Activated T-cell treated with anti-CD3 and anti-CD28 coated beads for 1 hour (primary cell): ENCODE measurements around the gene GPR156.

Experiments used
- DNase-seq: peaks from one replicate; pipeline ENCODE4 v3.0.0-alpha.2; 2020; ENCODE audit warnings: low read depth

Gene GPR156

GRCh38 chr3:120196333-120196732, 88.7 kb downstream of the GPR156 start:
- DNase-seq, result no peak

GRCh38 chr3:120193554-120193953, 91.5 kb downstream of the GPR156 start:
- DNase-seq, result no peak

- no peak for DNase-seq
These were observed 92.4 kb downstream of the GPR156 start for GRCh38 chr3:120192579-120192978.

- DNase-seq, result no peak
These were observed 92.9 kb downstream of the GPR156 start for GRCh38 chr3:120192159-120192558.

- DNase-seq, result no peak
These were observed 102.2 kb downstream of the GPR156 start for GRCh38 chr3:120182613-120183511.

GRCh38 chr3:120181632-120182031, 103.4 kb downstream of the GPR156 start:
- DNase-seq, result no peak

GRCh38 chr3:120180731-120181412, 104.2 kb downstream of the GPR156 start:
- no peak for DNase-seq

GRCh38 chr3:120177707-120178306, 107.2 kb downstream of the GPR156 start:
- DNase-seq, result no peak

GRCh38 chr3:120177151-120177550, 107.9 kb downstream of the GPR156 start:
- no peak for DNase-seq

GRCh38 chr3:120174811-120175539, 110.0 kb downstream of the GPR156 start:
- no peak for DNase-seq

- no peak for DNase-seq
These were observed 111.9 kb downstream of the GPR156 start for GRCh38 chr3:120173056-120173675.

- no peak for DNase-seq
These were observed 113.0 kb downstream of the GPR156 start for GRCh38 chr3:120172070-120172469.

- DNase-seq, result no peak
These were observed 113.7 kb downstream of the GPR156 start for GRCh38 chr3:120171134-120171873.

GRCh38 chr3:120170223-120170622, 114.8 kb downstream of the GPR156 start:
- DNase-seq, result no peak

GRCh38 chr3:120169407-120169806, 115.6 kb downstream of the GPR156 start:
- no peak for DNase-seq

GRCh38 chr3:120168611-120169010, 116.4 kb downstream of the GPR156 start:
- DNase-seq, result no peak

- no peak for DNase-seq
These were observed 117.0 kb downstream of the GPR156 start for GRCh38 chr3:120168038-120168437.

- DNase-seq, result no peak
These were observed 117.5 kb downstream of the GPR156 start for GRCh38 chr3:120167488-120167887.

- no peak for DNase-seq
These were observed 121.2 kb downstream of the GPR156 start for GRCh38 chr3:120163816-120164215.

GRCh38 chr3:120163026-120163425, 122.0 kb downstream of the GPR156 start:
- DNase-seq, result no peak

GRCh38 chr3:120162400-120162799, 122.6 kb downstream of the GPR156 start:
- DNase-seq, result no peak
